ENCODE measurements around the gene TNFSF10.
"Not testable (repeated sequence)": the region's sequence is repeated elsewhere in the genome, so short reads cannot be mapped to it uniquely, and the experiment has no call there.

Gene TNFSF10

GRCh38 chr3:172522871-172523818 lies at the start of gene TNFSF10:
TNFSF10 (minus strand) TSS chr3:172523430; CDS start chr3:172523384, 46 bp downstream.
- DNase-seq, result no peak

- no peak for DNase-seq
Measured at GRCh38 chr3:172569128-172570008, 46.1 kb upstream of the TNFSF10 start.

DNA sequence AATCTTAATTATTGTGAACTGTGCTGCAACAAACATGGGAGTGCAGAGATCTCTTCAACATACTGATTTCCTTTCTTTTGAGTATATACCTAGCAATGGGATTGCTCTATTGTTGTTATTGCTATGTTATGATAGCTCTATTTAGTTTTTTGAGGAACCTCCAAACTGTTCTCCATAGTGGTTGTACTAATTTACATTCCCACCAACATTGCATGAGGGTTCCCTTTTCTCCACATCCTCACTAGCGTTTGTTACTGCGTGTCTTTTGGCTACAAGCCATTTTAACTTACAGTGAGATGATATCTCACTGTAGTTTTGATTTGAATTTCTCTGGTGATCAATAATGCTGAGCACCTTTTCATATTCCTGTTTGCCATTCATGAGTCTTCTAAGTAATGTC lies 45.5 kb upstream of the TNFSF10 start:
- no peak for DNase-seq

DNA sequence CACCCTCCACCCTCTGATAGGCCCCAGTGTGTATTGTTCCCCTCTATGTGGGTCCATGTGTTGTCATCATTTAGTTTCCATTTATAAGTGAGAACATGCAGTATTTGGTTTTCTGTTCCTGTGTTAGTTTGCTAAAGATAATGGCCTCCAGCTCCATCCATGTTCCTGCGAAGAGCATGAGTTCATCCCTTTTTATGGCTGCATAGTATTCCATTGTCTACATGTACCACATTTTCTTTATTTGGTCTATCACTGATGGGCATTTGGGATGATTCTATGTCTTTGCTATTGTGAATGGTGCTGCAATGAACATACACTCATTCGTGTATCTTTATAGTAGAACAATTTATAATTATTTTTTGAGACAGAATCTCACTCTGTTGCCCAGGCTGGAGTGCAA lies 43.6 kb upstream of the TNFSF10 start:
- DNase-seq, result not testable (repeated sequence)

DNA sequence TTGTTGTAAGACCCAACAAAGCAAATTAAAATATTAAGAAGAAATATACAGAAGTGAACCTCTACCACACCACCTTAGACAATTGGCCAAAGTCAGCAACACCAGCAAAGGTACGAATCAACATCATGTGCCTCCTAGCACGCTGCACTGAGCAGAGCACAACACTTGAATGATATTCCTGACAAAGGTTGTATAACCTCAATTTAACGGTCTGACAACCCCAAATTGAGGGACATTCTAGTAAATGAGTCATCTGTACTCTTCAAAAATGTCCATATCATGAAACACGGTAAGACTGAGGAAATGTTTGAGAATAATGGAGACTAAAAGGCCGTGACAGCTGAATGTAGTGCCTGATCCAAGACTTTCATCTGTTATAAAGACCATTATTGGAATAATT lies 41.3 kb upstream of the TNFSF10 start:
- DNase-seq, result no peak

GRCh38 chr3:172562871-172563865 lies 39.9 kb upstream of the TNFSF10 start:
- no peak for DNase-seq

GRCh38 chr3:172561897-172562640 lies 38.8 kb upstream of the TNFSF10 start:
- DNase-seq, result no peak

DNA sequence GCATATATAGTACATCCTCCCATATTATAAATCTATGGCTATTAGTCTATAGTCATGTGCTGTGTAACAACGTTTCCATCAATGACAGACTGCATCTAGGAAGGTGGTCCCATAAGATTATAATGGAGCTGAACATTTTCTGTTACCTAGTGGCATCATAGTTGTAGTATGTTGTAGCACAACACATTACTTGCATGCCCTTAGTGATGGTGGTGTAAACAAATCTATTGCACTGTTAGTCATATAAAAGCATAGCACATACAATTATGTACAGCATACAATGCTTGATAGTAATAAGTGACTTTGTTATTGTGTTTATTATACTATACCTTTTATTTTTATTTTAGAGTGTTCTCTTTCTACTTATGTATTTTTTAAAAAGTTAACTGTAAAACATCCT lies 37.4 kb upstream of the TNFSF10 start:
- DNase-seq, result no peak

GRCh38 chr3:172560026-172560425 lies 36.8 kb upstream of the TNFSF10 start:
- DNase-seq, result no peak

- DNase-seq, result no peak
Measured at GRCh38 chr3:172559020-172559419, 35.8 kb upstream of the TNFSF10 start.

- no peak for DNase-seq
Measured at GRCh38 chr3:172557515-172558220, 34.4 kb upstream of the TNFSF10 start.

DNA sequence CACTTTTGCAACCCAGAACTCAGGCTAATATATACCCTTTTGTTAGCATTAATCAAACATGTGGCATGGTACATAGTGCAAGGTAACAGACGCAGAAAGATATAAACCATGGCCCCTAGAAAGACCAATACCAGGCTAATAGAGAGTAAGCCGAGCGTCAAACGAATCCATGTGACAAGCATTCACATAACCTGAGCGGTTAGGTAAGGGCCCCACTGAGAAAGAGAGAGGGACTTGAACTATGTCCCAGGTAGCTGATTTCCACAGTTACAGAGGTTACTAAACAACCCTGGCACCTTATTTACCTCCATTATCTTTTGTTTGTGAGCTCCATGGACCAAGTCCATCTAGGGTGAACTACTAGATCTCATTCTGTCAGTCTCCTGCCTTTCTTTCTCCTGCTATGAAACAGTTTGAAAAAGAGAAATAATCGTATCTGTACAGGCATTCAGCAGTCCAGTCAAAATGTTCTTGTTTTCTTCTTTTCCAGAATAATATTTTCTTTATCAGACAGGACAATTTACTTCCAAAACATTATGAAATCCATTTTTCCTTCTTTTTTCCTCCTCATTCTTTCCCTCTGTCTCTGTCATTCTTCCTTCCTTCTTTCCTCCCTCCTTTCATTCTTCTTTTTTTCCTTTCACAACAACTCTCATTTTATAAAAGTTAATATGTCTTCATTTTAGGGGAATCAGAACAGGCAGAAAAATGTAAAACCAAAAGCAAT lies 30.5 kb upstream of the TNFSF10 start:
- no peak for DNase-seq

GRCh38 chr3:172552607-172553006 lies 29.4 kb upstream of the TNFSF10 start:
- no peak for DNase-seq

- no peak for DNase-seq
Measured at GRCh38 chr3:172551874-172552273, 28.6 kb upstream of the TNFSF10 start.

- DNase-seq, result no peak
Measured at GRCh38 chr3:172550347-172550943, 27.2 kb upstream of the TNFSF10 start.

DNA sequence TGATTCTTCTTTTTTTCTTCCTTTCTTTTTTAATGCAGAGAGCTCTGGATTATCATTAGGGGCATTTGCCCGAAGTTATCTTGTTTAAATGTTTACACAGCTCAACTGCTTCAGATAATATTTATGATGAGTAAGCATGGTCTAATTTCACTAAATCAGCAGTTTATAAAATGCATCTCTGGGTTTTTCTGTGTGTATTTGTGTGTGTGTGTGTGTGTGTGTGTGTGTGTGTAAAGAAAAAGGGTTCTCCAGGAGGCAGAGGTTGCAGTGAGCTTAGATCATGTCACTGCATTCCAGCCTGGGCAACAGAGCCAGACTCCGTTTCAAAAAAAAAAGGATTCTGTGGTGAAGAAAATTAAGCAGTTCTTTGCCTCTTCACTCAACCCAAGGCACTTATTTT lies 25.9 kb upstream of the TNFSF10 start:
- no peak for DNase-seq

- DNase-seq, result no peak
Measured at GRCh38 chr3:172546628-172547214, 23.5 kb upstream of the TNFSF10 start.

DNA sequence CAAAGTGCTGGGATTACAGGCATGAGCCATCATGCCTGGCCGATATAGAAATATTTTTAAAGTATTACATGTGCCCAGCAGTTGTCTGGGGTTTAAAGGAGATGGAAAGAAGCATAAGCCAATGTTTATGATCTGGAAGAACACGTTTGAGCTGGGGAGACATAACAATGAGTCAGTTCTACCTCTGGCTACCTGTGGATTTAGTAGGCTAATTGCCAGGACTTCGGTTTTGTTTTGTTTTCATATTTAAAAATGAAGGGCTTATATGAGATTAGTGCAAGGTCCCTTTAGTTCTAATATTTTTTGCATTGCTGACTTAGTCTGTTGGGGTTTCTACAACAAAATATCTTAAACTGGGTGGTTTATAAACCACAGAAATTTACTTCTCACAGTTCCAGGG lies 22.9 kb upstream of the TNFSF10 start:
- DNase-seq, result no peak

- DNase-seq, result no peak
Measured at GRCh38 chr3:172544404-172544803, 21.2 kb upstream of the TNFSF10 start.
